ENCODE data around the gene CWC22. TPM values are rescaled to one million over a fixed set of nuclear protein-coding genes. Genes with fewer than 3 reads are reported as not detected.
A peak's percentile ranks its signal among the peaks of the same experiment; 100 is the strongest.

The CWC22 gene
- total and polyA plus RNA-seq, 2 of the 8 experiments (the other 6 are each of a cell fraction or from before 2014, with no cell fraction given), result 3.7 to 34.0 TPM

DNA sequence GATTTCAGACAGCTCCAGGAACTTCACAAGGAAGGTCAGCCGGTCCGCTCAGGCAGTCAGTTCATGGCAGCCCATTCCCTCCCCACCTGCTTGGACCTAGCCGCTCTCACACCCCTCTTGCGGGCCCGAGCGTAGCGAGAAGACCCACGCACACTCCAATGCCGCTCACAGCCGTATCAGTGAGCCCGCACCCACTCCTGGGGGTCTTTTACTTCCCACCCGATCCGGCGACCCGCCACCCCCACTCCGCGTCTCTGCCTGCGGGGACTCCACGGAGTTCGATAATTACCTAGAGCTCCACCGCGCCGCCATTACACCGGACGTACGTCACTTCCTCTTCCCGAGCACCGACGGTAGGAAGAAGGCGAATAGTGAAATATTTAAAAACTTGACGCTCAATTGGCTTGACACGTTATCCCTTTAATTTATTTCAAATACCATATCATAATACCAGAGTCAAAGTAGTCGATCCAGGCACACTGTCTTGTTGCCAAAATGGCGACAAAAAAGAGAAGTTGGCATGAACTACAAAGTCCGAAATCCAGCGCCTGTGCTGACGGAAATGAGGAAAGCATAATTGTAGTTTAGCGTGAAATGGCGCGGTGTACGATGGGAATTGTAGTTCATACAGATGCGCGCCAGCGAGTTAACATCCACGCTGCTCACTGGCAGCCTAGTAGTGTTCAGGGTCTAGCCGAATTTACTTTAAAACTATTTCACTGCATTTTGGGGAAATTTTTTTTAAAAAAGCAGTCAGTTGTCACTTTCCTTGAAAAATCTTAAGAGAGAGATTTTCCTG is at the start of gene CWC22 (continued):
- TF ChIP-seq MAX (IDR thresholded peaks at IDR 0.05), result no peak
- no peak for TF ChIP-seq CTCF (IDR thresholded peaks at IDR 0.05; ENCODE audit: control extremely low read depth in 1 of 3, insufficient read depth in 1 of 3, low read depth in 1 of 3, low read length in 3 of 3)
- peak; percentile 98 for TF ChIP-seq YY1 (IDR thresholded peaks at IDR 0.05; ENCODE audit: low read depth, low read length)
- TF ChIP-seq EP300 (IDR thresholded peaks at IDR 0.05; ENCODE audit: borderline replicate concordance in 1 of 2, low read depth in 2 of 2, low read length in 2 of 2), result no peak
- TF ChIP-seq, protein P1, sequence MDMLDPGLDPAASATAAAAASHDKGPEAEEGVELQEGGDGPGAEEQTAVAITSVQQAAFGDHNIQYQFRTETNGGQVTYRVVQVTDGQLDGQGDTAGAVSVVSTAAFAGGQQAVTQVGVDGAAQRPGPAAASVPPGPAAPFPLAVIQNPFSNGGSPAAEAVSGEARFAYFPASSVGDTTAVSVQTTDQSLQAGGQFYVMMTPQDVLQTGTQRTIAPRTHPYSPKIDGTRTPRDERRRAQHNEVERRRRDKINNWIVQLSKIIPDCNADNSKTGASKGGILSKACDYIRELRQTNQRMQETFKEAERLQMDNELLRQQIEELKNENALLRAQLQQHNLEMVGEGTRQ (IDR thresholded peaks at IDR 0.05; ENCODE audit: low read length), result no peak
- TF ChIP-seq GABPA (IDR thresholded peaks at IDR 0.05; ENCODE audit: borderline replicate concordance, insufficient read depth, low read length), result peak; percentile 86
- TF ChIP-seq SP1 (IDR thresholded peaks at IDR 0.05; ENCODE audit: low read depth, low read length), result no peak
- peak; percentile 72; the same call in 1 of the 2 replicates for TF ChIP-seq SP4 (IDR thresholded peaks at IDR 0.05; ENCODE audit: low read length)
- TF ChIP-seq SP2 (IDR thresholded peaks at IDR 0.05; ENCODE audit: low read length), result no peak
- no peak for TF ChIP-seq CHD1 (IDR thresholded peaks at IDR 0.05; ENCODE audit: low read depth, low read length)
- no peak for TF ChIP-seq CBX5 (IDR thresholded peaks at IDR 0.05; ENCODE audit: low read depth, low read length)
- TF ChIP-seq ZNF274 (IDR thresholded peaks at IDR 0.05; ENCODE audit: borderline replicate concordance, extremely low read depth, low read length), result no peak
- TF ChIP-seq MAFK (IDR thresholded peaks at IDR 0.05; ENCODE audit: low read depth, low read length), result no peak
- TF ChIP-seq FOSL1 (IDR thresholded peaks at IDR 0.05; ENCODE audit: insufficient read depth, low read depth, low read length), result no peak
- no peak for TF ChIP-seq KDM1A (IDR thresholded peaks at IDR 0.05; ENCODE audit: borderline replicate concordance, low read length)
- peak in 1 of 2 experiments; percentile 86; a peak in 2 of 3 replicates for TF ChIP-seq POLR2A (IDR thresholded peaks at IDR 0.05; ENCODE audit: control extremely low read depth in 1 of 2, low read depth in 2 of 2, low read length in 2 of 2)
- peak; percentile 81 for TF ChIP-seq TBP (IDR thresholded peaks at IDR 0.05; ENCODE audit: low read depth, low read length)
- TF ChIP-seq CREB1 (IDR thresholded peaks at IDR 0.05), result peak; percentile 94
- TF ChIP-seq POU5F1 (IDR thresholded peaks at IDR 0.05; ENCODE audit: low read depth, low read length), result no peak
- TF ChIP-seq RBBP5 (IDR thresholded peaks at IDR 0.05; ENCODE audit: borderline replicate concordance, low read depth, low read length), result peak; percentile 95

Data from H1 (cell line).